ENCODE measurements around the gene CAPZB.

The CAPZB gene

DNA sequence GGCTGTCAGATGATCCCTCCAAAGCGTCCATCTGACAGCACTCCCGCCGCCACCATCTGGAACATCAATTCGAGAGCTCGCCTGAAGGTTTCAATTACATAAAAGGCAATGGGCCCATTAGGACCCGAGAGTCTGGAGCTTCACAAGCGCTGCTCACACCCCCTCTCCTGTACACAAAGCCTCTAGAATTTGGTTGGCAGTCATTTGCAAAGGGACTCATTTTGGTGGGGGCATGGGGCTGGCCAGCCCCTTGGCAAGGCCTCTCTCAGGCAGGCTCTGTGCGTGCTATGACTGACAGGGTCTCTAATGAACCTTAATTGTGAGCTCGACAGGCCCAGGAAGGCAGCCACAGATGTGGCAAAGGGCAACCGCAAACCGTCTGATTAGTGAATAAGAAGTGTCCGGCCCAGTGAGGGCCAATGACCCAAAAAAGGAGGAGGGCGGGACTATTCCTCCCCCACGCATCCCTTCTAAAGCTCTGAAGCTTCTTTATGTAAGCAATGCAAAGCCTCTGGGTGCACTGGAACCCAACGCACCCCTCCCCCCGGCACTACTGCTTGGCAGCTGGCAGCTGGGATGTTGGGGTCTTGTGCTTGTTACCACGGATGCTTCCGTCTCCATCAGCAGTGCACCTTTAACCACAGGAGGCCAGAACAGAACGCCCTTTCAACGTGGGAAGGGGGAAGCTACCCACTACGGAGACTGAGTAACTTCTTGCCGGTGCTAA, 79.4 kb downstream of the CAPZB start:
- DNase-seq (ENCODE audit: low read depth): no peak

DNA sequence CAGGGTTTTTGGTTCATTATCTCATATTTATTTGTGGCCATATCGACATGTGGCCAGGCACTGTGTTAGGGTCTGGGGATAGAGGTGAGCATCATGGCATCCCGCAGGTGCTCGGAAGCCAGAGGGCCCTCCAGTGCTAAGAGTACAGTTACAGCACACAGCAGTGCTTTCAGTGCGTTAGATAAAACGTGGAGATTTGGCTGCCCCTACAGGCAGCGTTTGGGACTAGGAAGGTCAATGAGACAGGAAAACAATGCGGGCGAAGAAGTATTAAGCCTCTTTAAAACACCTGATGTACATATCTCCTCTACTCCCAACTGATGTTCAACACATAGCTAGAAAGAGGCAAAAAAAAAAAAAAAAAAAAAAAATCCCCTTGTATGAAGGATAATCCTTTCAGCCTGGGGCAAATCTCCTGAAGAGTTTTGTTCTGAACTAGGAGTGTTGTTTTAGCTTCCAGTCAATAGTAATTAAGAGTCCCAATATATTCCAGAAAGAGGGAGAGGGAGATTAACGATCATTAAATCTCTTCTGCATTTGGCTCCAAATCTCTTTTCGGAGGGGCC, 80.1 kb downstream of the CAPZB start:
- no peak for DNase-seq (ENCODE audit: low read depth)

DNA sequence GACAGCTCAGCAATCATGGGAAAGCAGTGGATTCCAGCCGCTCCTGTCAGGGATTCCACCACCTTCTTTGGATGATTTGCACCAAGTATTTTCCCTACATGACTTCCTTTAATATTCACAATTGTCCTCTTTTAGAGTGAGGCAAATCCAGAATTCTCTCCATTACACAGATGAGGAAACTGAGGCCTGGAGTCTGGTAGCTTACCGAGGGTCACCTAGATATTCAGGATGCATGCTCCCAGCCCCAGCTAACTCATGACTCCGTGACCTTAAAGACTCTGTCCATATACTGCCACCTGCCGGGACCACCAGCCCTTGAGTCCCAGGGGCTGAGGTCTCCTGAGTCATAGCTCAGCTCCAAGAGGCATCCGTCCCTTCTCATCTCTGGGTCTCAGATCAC, 80.6 kb downstream of the CAPZB start:
- DNase-seq (ENCODE audit: low read depth): no peak

- DNase-seq (ENCODE audit: low read depth): no peak
Observed at GRCh38 chr1:19403256-19403655, 82.1 kb downstream of the CAPZB start.

GRCh38 chr1:19402031-19402813, 83.1 kb downstream of the CAPZB start:
- no peak for DNase-seq (ENCODE audit: low read depth)

- DNase-seq (ENCODE audit: low read depth): no peak
Observed at GRCh38 chr1:19401535-19401889, 83.8 kb downstream of the CAPZB start.

- no peak for DNase-seq (ENCODE audit: low read depth)
Observed at GRCh38 chr1:19400875-19401534, 84.3 kb downstream of the CAPZB start.

- no peak for DNase-seq (ENCODE audit: low read depth)
Observed at GRCh38 chr1:19400192-19400611, 85.1 kb downstream of the CAPZB start.

DNA sequence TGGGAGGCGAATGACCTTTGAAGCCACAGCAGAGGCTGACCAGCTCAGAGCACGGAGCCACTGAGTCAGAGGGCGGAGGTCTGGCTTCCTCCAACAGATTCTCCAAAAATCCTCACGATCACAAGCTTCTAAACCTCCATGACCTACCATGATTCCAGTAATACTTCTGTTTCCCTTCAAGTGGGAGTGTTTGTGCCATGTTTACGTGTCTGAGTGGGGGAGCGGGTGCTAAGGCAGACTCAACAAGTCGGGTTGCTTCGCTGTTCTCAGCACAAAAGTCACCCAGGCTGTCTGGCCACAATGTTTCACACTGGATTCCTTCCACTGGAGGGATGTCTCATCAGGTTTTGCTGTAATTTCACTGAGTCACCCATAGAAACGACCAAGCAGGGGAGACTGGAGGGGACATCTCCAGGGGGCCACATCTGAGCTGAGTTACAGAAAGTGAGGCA, 87.0 kb downstream of the CAPZB start:
- peak; percentile 37 for DNase-seq (ENCODE audit: low read depth)

GRCh38 chr1:19397217-19397945, 88.0 kb downstream of the CAPZB start:
- no peak for DNase-seq (ENCODE audit: low read depth)

GRCh38 chr1:19396280-19396679, 89.1 kb downstream of the CAPZB start:
- DNase-seq (ENCODE audit: low read depth): no peak

- DNase-seq (ENCODE audit: low read depth): no peak
Observed at GRCh38 chr1:19395678-19396192, 89.6 kb downstream of the CAPZB start.

GRCh38 chr1:19393046-19393445, 92.3 kb downstream of the CAPZB start:
- no peak for DNase-seq (ENCODE audit: low read depth)

DNA sequence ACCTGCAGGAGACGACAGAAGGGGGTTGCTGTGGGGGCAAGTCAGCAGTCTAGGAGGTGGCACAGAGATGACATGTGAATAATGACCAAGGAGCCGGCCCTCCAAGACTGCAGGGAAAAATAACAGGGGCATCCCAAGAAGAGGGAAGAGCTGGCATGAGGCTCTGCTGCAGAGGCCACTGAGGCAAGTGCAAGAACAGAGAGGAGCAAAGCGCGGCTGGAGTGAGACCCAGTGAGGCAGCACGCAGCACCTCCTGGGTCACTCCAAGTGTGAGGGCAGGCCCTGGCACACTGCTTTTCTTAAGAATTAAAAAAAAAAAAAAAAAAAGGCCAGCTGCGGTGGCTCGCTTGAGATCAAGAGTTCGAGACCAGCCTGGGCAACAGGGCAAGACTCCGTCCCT, 93.1 kb downstream of the CAPZB start:
- DNase-seq (ENCODE audit: low read depth): no peak

DNA sequence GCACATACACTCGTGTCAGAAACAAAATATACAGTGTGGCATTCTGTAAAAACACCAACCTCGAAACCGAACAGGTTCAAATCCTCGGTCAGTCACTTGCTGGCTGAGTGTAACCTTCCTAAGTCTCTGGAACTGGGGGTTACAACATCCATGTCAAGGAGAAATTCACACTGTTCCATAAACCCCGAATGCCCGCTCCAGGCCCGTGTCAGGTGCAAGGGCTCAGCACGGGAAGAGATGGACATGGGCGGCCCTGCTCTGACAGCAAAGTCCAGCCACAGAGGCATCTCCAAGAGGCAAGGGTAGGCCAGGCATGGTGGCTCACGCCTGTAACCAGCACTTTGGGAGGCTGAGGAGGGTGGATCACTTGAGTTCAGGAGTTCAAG, 93.8 kb downstream of the CAPZB start:
- no peak for DNase-seq (ENCODE audit: low read depth)

DNA sequence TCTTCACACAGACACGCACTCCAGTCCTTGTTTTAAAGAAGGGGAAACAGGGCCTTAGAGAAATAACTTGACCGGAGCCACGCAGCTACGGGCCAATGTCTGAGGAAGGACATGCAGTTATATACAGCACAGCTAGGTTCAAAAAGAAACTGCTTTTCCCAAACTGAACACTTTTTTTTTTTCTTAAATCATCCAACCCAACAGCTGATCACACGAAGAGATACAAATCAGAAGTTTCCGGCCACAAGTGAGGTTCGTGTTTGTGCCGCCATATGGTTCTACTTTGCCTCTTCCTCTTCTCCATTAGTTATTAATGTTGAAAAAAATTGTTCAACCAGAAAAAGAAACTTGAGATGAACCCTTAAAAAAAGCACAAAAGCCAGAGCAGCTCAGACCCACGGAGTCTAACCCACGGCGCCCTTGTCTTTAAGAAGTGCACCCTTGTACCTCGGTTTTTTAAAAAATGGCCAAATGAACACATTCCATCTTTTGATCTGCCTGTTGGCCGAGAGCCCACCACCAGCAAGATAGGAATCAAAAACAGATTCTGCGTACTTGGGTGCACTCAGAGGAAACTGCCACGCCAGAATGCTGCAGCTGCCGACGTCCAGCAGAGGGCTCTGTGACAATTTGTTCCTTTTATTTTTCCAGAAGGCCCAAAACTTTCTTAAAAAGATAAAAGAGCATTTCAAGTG, 94.3 kb downstream of the CAPZB start:
- peak; percentile 50 for DNase-seq (ENCODE audit: low read depth)

- no peak for DNase-seq (ENCODE audit: low read depth)
Observed at GRCh38 chr1:19390166-19390850, 95.0 kb downstream of the CAPZB start.

DNA sequence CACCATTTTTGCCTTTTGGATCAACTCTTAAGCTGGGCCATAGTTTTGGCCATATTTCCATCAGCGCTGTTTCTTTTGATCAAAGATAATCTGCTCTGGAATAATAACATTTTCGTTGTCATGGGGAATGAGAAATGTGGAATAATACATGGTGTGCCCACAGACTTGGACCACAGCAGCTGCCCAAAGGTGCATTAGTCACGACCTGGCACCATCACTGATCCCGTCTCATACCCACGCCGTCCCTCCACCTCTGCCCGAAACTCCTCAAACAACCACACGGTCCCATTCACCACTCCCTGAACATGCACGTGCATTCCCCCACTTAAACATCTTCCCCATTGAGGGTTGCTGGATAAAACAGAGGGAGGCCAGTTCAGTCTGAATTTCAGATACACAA, 96.4 kb downstream of the CAPZB start:
- DNase-seq (ENCODE audit: low read depth): no peak

GRCh38 chr1:19387045-19387467, 98.3 kb downstream of the CAPZB start:
- DNase-seq (ENCODE audit: low read depth): no peak

GRCh38 chr1:19385869-19386591, 99.3 kb downstream of the CAPZB start:
- DNase-seq (ENCODE audit: low read depth): no peak
